Tibial nerve (tissue), 4 donors: Measurements from ENCODE around the gene SEMA3E. TPM values are rescaled to one million over a fixed set of nuclear protein-coding genes. Genes with fewer than 3 reads are reported as not detected.

Experiments used
- DNase-seq, 2 donors: peaks; one replicate each; pipeline ENCODE4 v3.0.0-alpha.2; 2019; ENCODE audit warnings: low spot score in 2 of 2
- H3K27ac ChIP-seq, 4 donors: fragments of 200-600 bp; sonication (generic) in 3 of 4; one replicate each; pipeline ENCODE4 v1.5.1; 2017 to 2019; ENCODE audit warnings: mild to moderate bottlenecking in 1 of 4
- H3K27me3 ChIP-seq, 2 donors: fragments of 200-600 bp; sonication (generic) in 1 of 2; one replicate each; pipeline versions ENCODE4 v1.5.1 to v1.6.0; 2017 to 2019
- H3K36me3 ChIP-seq, 3 donors: fragments of 200-600 bp; sonication (generic); one replicate each; pipeline ENCODE4 v1.5.1; 2018 to 2019
- H3K4me1 ChIP-seq, 4 donors: fragments of 200-600 bp; sonication (generic) in 3 of 4; one replicate each; pipeline ENCODE4 v1.5.1; 2017 to 2019
- H3K4me3 ChIP-seq, 4 donors: fragments of 200-600 bp; sonication (generic) in 3 of 4; one replicate each; pipeline ENCODE4 v1.5.1; 2017 to 2019; ENCODE audit warnings: mild to moderate bottlenecking in 1 of 4, moderate library complexity in 1 of 4
- H3K9me3 ChIP-seq, 4 donors: fragments of 200-600 bp; sonication (generic) in 3 of 4; one replicate each; pipeline ENCODE4 v1.5.1; 2017 to 2019
- CTCF ChIP-seq, 5 experiments: fragments of 200-600 bp in 3 of 5; fragments of 450-650 bp in 2 of 5; sonication (generic) in 3 of 5; IDR thresholded peaks; one replicate each; pipeline ENCODE4 v1.5.1; 2016 to 2019; ENCODE audit warnings: antibody characterized with exemption in 5 of 5, mild to moderate bottlenecking in 3 of 5, moderate library complexity in 2 of 5
- EP300 ChIP-seq, 2 donors: sonication (generic); formaldehyde crosslinking; IDR thresholded peaks; one replicate each; pipeline ENCODE4 v1.6.1; 2017; ENCODE audit warnings: antibody characterized with exemption in 2 of 2, mild to moderate bottlenecking in 1 of 2
- POLR2A ChIP-seq, 2 donors: fragments of 450-650 bp; IDR thresholded peaks; one replicate each; pipeline ENCODE4 v1.6.1; 2017; ENCODE audit warnings: antibody characterized with exemption in 2 of 2, mild to moderate bottlenecking in 2 of 2, moderate library complexity in 2 of 2
- WGBS, 2 donors: methylation state at CpG; one replicate each; pipeline ENCODE4 v1.1.5; 2018; 5-methylcytosine and 5-hydroxymethylcytosine counted together
- total RNA-seq, 4 donors: library from RNA; depleted of rRNA; stranded (reverse); fragments of >200 nt; gene quantifications; one replicate each; pipeline ENCODE4 v1.1.0, GENCODE V29; 2016

The SEMA3E gene
- total RNA-seq: 10 to 100 TPM in 1 of 4 donors, 1 to 10 TPM in 2, under 1 TPM in 1; 0.60 to 21.9 (median 2.9) TPM

- H3K9me3 ChIP-seq: no peaks in the 10 kb centered on the region
- 4 to 5% methylated on average over 25 of the region's 25 CpGs for WGBS, 2 donors
- H3K36me3 ChIP-seq: no peaks in the 10 kb centered on the region
- peaks cover 0 to 8% (median 0%) of the 10 kb centered on the region in 4 donors for H3K4me1 ChIP-seq
- TF ChIP-seq EP300 (IDR thresholded peaks at IDR 0.05) (no peak), CTCF (IDR thresholded peaks at IDR 0.05) (no peak), POLR2A (IDR thresholded peaks at IDR 0.05) (no peak)
- H3K27me3 ChIP-seq: no peaks in the 10 kb centered on the region
- H3K27ac ChIP-seq: no peak within 1 kb of the TSS
- peak within 1 kb of the TSS in 3 of 4 donors; percentile 17 to 40 (median 31) for H3K4me3 ChIP-seq
- DNase-seq: peak in 1 of 2 donors; percentile 10
These were observed at the start of gene SEMA3E for GRCh38 chr7:83648464-83649241. Gene SEMA3E, minus strand, starts transcription at chr7:83649139.

GRCh38 chr7:83697804-83698530, 49.0 kb upstream of the SEMA3E start:
- 55 to 59% methylated on average over 5 of the region's 5 CpGs for WGBS, 2 donors
- H3K27ac ChIP-seq: no peak overlapping the region
- TF ChIP-seq CTCF (IDR thresholded peaks at IDR 0.05): no peak
- TF ChIP-seq EP300 (IDR thresholded peaks at IDR 0.05): no peak
- TF ChIP-seq POLR2A (IDR thresholded peaks at IDR 0.05): no peak

GRCh38 chr7:83696101-83696500, 47.2 kb upstream of the SEMA3E start:
- Histone ChIP-seq H3K27me3 (no peaks in the 10 kb centered on the region), H3K27ac (no peak overlapping the region), H3K9me3 (no peaks in the 10 kb centered on the region), H3K36me3 (no peaks in the 10 kb centered on the region), H3K4me3 (no peak overlapping the region), H3K4me1 (peaks cover 0 to 4% (median 0%) of the 10 kb centered on the region in 4 donors)
- WGBS, 2 donors: 93 to 96% methylated on average over 2 of the region's 2 CpGs
- no peak for TF ChIP-seq EP300 (IDR thresholded peaks at IDR 0.05)
- TF ChIP-seq CTCF (IDR thresholded peaks at IDR 0.05): no peak
- no peak for TF ChIP-seq POLR2A (IDR thresholded peaks at IDR 0.05)
- DNase-seq: no peak

More at GRCh38 chr7:83697804-83698530, 49.0 kb upstream of the SEMA3E start:
- no peaks in the 10 kb centered on the region for H3K9me3 ChIP-seq
- no peak for DNase-seq
- H3K4me3 ChIP-seq: no peak overlapping the region
- H3K4me1 ChIP-seq: peaks cover 0 to 16% (median 0%) of the 10 kb centered on the region in 4 donors
- H3K36me3 ChIP-seq: no peaks in the 10 kb centered on the region
- no peaks in the 10 kb centered on the region for H3K27me3 ChIP-seq

- DNase-seq: no peak
These were observed 46.4 kb upstream of the SEMA3E start for GRCh38 chr7:83695128-83695960.

More at GRCh38 chr7:83695128-83695960, 46.4 kb upstream of the SEMA3E start:
- WGBS, 2 donors: 69 to 80% methylated on average over 3 of the region's 3 CpGs
- H3K36me3 ChIP-seq: no peaks in the 10 kb centered on the region
- no peaks in the 10 kb centered on the region for H3K27me3 ChIP-seq
- no peak overlapping the region for H3K4me3 ChIP-seq
- H3K27ac ChIP-seq: no peak overlapping the region
- H3K4me1 ChIP-seq: peaks cover 0 to 4% (median 0%) of the 10 kb centered on the region in 4 donors
- no peaks in the 10 kb centered on the region for H3K9me3 ChIP-seq
- TF ChIP-seq CTCF (IDR thresholded peaks at IDR 0.05) (no peak), EP300 (IDR thresholded peaks at IDR 0.05) (no peak), POLR2A (IDR thresholded peaks at IDR 0.05) (no peak)
